Right kidney (tissue), 1 donor: Measurements from ENCODE around the gene KCTD1.
A peak's percentile ranks its signal among the peaks of the same experiment; 100 is the strongest.

Experiments
- DNase-seq: peaks from one replicate; pipeline ENCODE4 v3.0.0-alpha.2; 2016

KCTD1 gene

DNA sequence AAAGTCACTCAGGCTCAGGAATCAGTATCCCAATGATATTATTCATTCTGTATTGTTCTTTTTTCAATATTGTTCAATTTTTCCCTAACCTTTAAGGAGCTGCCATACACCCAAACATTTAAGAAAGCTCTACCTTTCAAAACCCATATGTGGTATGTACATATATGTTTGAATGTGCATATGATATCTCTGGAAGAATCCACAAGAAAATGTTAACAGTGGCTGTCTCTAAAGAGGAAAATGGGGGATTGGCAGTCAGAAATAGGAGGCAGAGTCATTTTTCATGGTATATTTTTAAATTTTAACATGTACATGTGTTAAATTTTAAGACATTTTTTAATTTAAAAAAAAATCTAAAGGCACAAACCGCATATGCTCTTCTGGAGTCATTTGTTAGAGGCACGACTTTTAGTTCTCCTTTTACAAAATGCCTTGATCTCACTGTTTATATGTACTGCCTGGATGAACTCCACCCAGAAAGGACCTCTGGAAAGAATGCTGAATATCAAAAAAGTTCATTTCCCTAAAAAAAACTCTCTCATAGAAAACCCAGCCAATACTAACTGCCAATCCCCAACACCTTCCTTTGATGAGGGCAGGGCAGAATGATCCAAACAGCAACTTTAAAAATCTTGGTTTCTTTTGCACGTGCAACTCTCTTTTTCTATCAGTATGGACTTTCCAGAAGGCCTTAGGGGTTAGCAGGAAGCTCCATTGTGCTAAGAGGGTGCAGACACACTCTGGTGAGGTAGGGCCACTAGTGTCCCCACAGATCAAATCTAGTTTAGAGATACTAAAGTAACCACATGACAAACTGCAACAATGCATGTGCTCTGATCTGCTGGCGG is 23.6 kb downstream of the KCTD1 start:
- no peak for DNase-seq

DNA sequence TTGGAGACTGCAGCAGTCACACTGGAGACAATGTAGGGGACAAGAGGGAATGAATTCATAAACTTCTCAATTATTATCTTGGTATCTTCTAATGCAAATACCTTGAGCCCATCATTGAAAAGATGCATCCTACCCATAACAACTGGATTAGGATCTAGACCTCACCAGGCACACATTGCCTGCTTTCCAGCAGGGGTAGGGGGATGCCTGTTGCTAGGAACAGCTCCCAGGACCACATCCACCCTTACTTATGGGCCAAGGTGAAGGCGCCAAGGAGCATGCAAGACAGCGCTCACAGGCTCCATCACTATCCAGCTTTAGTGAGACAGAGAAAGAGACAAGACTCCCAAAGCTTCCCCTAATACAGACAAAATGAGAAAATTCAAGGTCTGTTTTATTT is 24.4 kb downstream of the KCTD1 start:
- DNase-seq, result no peak

DNA sequence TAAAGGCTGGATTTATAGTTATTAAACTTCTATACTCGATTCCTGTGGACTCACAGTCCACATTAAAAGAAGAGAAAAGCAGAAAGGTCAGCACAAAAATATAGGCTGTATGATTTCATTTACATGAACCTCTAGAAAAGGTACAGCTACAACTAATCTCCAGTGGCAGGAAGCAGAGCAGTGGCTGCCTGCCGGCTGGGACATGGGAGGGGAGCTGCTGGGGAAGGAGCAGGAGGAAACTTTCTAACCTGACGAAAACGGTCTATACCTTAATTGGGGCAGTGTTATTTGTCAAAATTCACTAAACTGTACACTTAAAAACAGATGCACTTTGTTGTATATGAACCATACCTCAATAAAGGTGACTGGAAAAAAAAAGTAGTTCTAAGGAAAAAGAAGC is 26.7 kb downstream of the KCTD1 start:
- DNase-seq, result no peak

DNA sequence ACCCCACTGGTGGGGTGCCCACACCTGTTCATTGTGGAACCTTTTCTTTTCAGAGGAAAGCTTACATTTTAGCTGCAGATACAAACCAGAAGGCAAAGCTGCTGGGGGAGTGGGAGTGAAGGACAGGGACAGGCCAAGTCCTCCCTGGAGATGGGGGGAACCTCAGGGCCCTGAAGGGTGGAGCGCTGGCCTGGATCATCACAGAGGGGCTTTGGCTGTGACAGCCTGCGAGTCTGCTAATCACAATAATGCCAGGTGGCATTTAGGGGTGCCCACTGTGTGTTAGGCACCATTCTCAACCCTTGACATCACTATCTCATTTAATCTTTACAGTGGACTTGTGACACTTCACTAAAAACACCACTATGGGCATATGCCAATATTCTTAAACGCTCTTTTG is 27.4 kb downstream of the KCTD1 start:
- no peak for DNase-seq

GRCh38 chr18:26519114-26519513 is 29.2 kb downstream of the KCTD1 start:
- DNase-seq, result no peak

GRCh38 chr18:26516964-26517363 is 31.4 kb downstream of the KCTD1 start:
- DNase-seq, result no peak

DNA sequence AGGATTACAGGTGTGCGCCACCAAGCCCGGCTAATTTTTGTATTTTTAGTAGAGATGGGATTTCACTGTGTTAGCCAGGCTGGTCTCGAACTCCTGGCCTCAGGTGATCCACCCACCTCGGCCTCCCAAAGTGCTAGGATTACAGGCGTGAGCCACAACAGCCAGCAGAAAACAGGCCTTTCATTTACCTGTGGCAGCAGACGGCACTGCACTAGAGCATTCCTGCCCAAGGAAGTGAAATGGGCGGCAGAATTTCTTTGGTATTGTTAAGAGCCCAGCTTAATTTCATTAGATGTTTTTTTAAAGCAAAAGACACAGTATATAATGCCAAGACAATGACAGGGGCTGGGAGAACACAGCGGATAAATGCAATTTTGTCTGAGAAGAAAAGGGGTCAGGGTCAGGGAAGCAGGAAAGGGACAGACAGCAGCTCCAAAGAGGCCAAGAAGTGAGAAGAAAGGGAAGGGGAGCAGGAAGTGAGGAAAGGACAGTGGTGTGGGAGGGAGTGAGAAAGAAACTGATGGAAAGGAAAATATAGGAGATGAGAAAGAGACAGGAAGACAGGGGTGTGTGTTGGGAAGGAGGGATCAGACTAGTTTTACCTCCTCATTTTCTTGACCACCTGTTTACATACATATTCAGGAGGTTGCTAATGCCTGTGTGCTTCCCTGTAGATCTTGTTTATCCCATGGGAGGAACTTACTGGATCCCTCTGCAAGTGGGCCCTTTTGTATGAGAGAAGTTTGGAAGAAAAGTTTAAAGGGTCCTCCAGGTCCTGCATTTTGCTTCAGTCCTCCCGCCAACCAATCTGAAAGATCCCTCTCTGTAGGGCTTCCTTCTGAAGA is 32.5 kb downstream of the KCTD1 start:
- no peak for DNase-seq

DNA sequence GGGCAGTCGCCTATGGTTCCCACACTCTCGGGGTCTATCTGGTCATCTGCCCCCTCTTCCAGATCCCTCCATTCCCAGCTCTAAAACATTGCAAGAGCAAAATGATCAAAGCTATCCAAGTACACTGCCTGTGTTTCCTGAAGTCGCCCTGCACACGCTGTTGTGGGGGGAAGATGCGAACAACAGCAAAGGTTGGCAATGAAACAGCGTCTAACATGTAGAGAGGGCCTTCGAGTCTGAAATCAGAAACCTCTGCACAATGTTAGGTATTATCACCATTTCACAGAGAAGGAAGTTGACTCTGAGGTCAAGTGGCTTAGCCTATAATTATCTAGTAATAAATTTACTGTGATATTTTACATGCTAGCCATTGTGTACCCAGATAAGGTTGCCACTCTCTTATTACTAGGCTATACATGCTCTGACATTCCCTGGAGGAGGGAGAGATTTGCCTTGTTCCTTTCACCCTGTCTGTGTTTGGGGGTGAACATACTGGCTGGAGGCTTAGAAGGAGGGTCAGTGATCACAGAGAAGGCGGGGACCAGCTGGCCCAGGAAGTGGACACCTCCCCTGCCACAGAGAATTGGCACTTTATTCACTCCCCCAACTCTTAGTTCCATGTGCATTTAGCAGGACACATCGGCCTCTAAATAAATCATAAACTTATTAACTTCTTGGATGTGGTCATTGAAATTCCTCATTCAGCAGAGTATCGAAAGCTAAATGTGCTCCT is 36.8 kb downstream of the KCTD1 start:
- peak; percentile 52 for DNase-seq

DNA sequence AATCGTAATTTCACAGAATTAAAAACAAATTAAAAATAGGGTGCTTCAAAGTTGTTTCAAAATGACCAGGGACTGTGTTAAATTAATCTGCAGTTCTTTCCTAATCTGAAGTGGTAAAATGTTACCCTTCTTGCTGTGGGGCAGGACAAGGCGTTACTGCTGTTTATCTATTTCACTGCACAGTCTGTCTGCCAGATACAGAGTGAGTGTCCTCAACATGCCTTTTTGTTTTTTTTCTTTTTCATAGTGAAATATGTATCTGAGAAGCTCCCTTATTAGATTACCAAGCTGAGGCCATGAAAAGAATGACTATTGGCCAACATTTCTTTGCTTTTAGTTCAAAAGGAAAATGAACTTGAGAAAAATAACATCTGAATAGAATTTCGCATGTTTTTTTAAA is 38.0 kb downstream of the KCTD1 start:
- no peak for DNase-seq

- no peak for DNase-seq
Measured at GRCh38 chr18:26506012-26506411, 42.3 kb downstream of the KCTD1 start.

DNA sequence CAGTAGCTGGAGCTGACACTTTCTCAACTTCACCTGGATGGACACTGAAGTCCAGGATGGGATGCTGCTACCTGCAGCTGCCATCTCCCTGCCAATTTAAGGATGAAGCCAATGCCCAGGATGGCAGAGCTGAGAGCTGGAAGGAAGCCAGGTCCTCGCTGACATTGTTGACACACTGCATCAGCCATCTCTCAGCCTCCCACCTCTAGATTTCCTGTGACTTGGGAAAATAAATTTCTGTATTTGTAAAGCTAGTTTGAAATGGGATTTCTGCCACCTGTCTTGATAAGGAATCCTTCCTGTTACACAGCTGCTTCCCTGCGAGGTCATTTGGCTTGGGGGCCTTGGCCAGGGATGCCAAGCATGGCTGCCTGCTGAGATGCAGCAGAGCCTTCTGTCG is 43.5 kb downstream of the KCTD1 start:
- DNase-seq, result no peak

DNA sequence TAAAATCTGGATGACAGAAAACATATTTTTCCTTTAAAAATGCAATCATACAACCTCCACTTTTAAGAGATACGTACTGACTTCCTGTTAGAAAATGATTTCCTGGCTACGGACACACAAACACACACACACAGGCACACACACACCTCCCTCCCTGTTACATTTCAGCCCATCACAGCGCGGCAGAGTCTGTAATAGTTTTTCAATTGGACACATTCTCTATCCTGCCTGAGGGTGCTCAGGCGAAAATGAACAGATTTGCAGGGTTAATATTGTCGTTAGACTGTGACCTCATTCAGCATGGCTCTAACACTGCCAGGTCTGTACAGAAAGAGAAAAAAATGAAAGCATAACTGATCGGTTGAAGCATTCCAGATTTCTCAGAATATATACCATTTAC is 45.0 kb downstream of the KCTD1 start:
- DNase-seq, result no peak

- DNase-seq, result no peak
Measured at GRCh38 chr18:26502823-26503222, 45.5 kb downstream of the KCTD1 start.

- DNase-seq, result no peak
Measured at GRCh38 chr18:26497866-26498265, 50.5 kb downstream of the KCTD1 start.

- no peak for DNase-seq
Measured at GRCh38 chr18:26496528-26496927, 51.8 kb downstream of the KCTD1 start.

GRCh38 chr18:26495287-26495686 is 53.1 kb downstream of the KCTD1 start:
- no peak for DNase-seq

DNA sequence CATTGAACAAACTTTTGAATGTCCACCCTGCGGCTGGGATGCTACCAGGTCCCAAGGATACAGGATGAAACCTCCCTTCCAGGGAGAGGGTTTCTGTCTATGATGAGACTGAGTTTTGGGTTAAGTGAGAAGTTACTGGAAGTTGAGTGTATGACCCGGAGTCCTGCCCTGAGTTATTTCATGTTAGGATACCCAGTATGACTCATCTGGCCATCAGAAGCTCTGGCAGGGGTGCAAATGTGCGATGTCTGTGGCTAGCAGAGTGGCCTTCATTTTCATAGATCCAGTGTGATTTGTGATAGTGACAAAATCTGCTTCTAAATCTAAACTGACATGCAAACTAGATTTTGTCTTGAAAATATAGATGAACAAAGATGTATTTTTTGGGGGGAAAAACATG is 55.3 kb downstream of the KCTD1 start:
- no peak for DNase-seq

- DNase-seq, result no peak
Measured at GRCh38 chr18:26491194-26491816, 57.0 kb downstream of the KCTD1 start.

- no peak for DNase-seq
Measured at GRCh38 chr18:26489881-26490280, 58.5 kb downstream of the KCTD1 start.

DNA sequence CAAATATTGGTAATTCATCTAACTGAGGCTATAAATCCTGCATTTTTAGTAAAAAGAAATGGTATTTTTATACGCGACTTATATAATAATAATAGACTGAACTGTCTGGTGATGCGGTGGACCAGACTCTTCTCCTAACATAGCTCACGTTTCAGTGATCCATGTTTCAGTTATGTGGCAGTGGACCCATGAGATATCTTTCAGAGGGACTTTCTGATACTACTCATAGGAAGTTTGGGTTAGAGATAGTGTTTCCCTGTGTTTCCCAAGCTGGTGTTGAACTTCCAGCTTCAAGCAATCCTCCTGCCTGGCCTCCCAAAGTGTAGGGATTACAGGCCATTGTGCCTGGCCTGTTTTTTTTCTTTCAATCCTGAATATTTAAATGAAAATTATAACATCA is 59.2 kb downstream of the KCTD1 start:
- DNase-seq, result no peak

DNA sequence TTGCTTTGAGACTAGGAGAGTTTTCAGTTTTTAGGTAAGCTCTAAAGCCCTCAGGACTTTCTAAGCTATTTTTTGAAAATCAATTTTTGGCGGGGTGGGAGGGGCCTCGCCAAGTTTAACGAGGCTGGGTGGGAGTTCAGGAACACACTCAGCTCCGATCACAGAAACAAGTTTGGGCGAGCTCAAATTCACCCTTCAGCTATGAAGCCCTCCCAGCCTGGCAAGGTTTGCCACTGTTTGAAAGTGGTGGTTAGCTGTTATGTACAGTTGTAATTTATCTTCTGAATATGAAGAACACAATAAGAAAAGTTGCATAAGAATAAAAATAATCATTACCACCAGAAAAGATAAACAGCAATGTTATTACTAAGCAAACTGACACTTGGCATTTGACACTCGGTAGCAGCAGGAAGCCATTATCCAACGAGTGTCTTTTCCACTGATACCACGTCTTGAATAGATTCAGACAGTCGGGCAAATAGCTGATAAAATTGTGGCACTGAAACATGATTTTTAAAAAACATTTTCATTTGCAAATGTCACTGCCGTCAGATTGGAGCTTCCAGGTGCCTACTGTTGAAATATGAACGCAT is 59.8 kb downstream of the KCTD1 start:
- DNase-seq, result no peak

GRCh38 chr18:26487437-26487836 is 60.9 kb downstream of the KCTD1 start:
- DNase-seq, result no peak
